HepG2 (cell line): Measurements from ENCODE around the gene CD72. TPM values are rescaled to one million over a fixed set of nuclear protein-coding genes. Genes with fewer than 3 reads are reported as not detected.

Experiments
- AHR ChIP-seq: IDR thresholded peaks from 2 replicates; pipeline ENCODE4 v1.6.1; 2018; ENCODE audit warnings: missing genetic modification reagents, missing compliant biosample characterization
- ARID2 ChIP-seq: sonication (generic); formaldehyde crosslinking; IDR thresholded peaks from 2 replicates; pipeline ENCODE4 v1.8.1; 2022; ENCODE audit warnings: mild to moderate bottlenecking, missing genetic modification reagents, borderline replicate concordance
- EEA1 ChIP-seq: sonication (generic); formaldehyde crosslinking; IDR thresholded peaks from 2 replicates; pipeline ENCODE4 v1.5.1; 2020; ENCODE audit warnings: mild to moderate bottlenecking, missing genetic modification reagents, borderline replicate concordance
- ESRRA ChIP-seq: sonication (generic); formaldehyde crosslinking; IDR thresholded peaks from 2 replicates; pipeline ENCODE4 v1.5.1; 2020; ENCODE audit warnings: mild to moderate bottlenecking, low read depth, missing genetic modification reagents
- MTA1 ChIP-seq: sonication (generic); formaldehyde crosslinking; IDR thresholded peaks from 2 replicates; pipeline ENCODE4 v1.4.0; 2020; ENCODE audit warnings: missing genetic modification reagents, mild to moderate bottlenecking, borderline replicate concordance
- NFKB2 ChIP-seq: sonication (generic); formaldehyde crosslinking; IDR thresholded peaks from 2 replicates; pipeline ENCODE4 v1.4.0; 2020; ENCODE audit warnings: missing genetic modification reagents, borderline replicate concordance
- PHF21A ChIP-seq: sonication (generic); formaldehyde crosslinking; IDR thresholded peaks from 2 replicates; pipeline ENCODE4 v1.5.0; 2020; ENCODE audit warnings: mild to moderate bottlenecking, missing genetic modification reagents
- PLRG1 ChIP-seq: fragments of 450-650 bp; conservative IDR thresholded peaks from 2 replicates; pipeline ENCODE4 v1.6.1; 2016
- POLR2A ChIP-seq, 2 experiments: IDR thresholded peaks; 2 replicates each; pipeline ENCODE4 v1.6.1; 2011; ENCODE audit warnings: low read depth in 2 of 2, low read length in 2 of 2, mild to moderate bottlenecking in 1 of 2, moderate library complexity in 1 of 2; ENCODE audit not compliant: insufficient read depth in 1 of 2
- TBP ChIP-seq: sonication (generic); formaldehyde crosslinking; IDR thresholded peaks from 2 replicates; pipeline ENCODE4 v1.5.0; 2020; ENCODE audit warnings: missing genetic modification reagents
- TGIF2 ChIP-seq: IDR thresholded peaks from 2 replicates; pipeline ENCODE4 v1.6.1; 2016; ENCODE audit warnings: control low read depth, missing compliant biosample characterization
- ZFAT ChIP-seq: sonication (generic); formaldehyde crosslinking; conservative IDR thresholded peaks from 2 replicates; pipeline ENCODE4 v1.8.1; 2023; ENCODE audit warnings: missing genetic modification reagents, inconsistent platforms
- ZFP41 ChIP-seq: sonication (generic); formaldehyde crosslinking; IDR thresholded peaks from 2 replicates; pipeline ENCODE4 v1.4.0; 2020; ENCODE audit warnings: mild to moderate bottlenecking, missing genetic modification reagents, borderline replicate concordance
- ZNF484 ChIP-seq: sonication (generic); formaldehyde crosslinking; IDR thresholded peaks from 2 replicates; pipeline ENCODE4 v1.5.1; 2020; ENCODE audit warnings: mild to moderate bottlenecking, low read depth, missing genetic modification reagents, borderline replicate concordance
- polyA plus RNA-seq, 8 experiments: library from polyadenylated mRNA; depleted of rRNA in 3 of 8; stranded (reverse) in 7 of 8; unstranded in 1 of 8; fragments of >200 nt; fragmentation: Illumina TruSeq in 4 of 8; extraction: Trizol in 4 of 8; gene quantifications; 2 replicates each; pipeline versions ENCODE4 v1.2.1 to v1.2.3, GENCODE V29; 2011 to 2016; ENCODE audit warnings: low read depth in 4 of 8, missing spikeins in 1 of 8, mixed read lengths in 1 of 8; ENCODE audit not compliant: insufficient read depth in 1 of 8
- total RNA-seq, 5 experiments: library from RNA; depleted of rRNA; stranded (reverse); fragments of >200 nt; fragmentation: Illumina TruSeq; extraction: Trizol; gene quantifications; 2 replicates each; pipeline ENCODE4 v1.2.3, GENCODE V29; 2016; ENCODE audit warnings: low read depth in 1 of 5
- TF ChIP-seq, protein P1 (sequence below): sonication (generic); formaldehyde crosslinking; IDR thresholded peaks from 2 replicates; pipeline ENCODE4 v1.5.1; 2020; ENCODE audit warnings: missing genetic modification reagents, mild to moderate bottlenecking, borderline replicate concordance
- TF ChIP-seq, protein P2 (sequence below): sonication (generic); formaldehyde crosslinking; IDR thresholded peaks from 2 replicates; pipeline ENCODE4 v1.4.0; 2020; ENCODE audit warnings: missing genetic modification reagents
- TF ChIP-seq, protein P3 (sequence below): IDR thresholded peaks from 2 replicates; pipeline ENCODE4 v1.6.1; 2012; ENCODE audit warnings: low read depth, low read length, improper control_type of control experiment
- TF ChIP-seq, protein P4 (sequence below): sonication (generic); formaldehyde crosslinking; IDR thresholded peaks from 2 replicates; pipeline ENCODE4 v1.5.1; 2020; ENCODE audit warnings: missing genetic modification reagents, mild to moderate bottlenecking, borderline replicate concordance
- TF ChIP-seq, protein P5 (sequence below): sonication (generic); formaldehyde crosslinking; IDR thresholded peaks from 2 replicates; pipeline ENCODE4 v1.5.0; 2020; ENCODE audit warnings: mild to moderate bottlenecking, missing genetic modification reagents, borderline replicate concordance

Gene CD72
- total and polyA plus RNA-seq, 2 of the 13 experiments (the other 11 are each of a cell fraction or from before 2014, with no cell fraction given), result 0.18 to 1.1 TPM

DNA sequence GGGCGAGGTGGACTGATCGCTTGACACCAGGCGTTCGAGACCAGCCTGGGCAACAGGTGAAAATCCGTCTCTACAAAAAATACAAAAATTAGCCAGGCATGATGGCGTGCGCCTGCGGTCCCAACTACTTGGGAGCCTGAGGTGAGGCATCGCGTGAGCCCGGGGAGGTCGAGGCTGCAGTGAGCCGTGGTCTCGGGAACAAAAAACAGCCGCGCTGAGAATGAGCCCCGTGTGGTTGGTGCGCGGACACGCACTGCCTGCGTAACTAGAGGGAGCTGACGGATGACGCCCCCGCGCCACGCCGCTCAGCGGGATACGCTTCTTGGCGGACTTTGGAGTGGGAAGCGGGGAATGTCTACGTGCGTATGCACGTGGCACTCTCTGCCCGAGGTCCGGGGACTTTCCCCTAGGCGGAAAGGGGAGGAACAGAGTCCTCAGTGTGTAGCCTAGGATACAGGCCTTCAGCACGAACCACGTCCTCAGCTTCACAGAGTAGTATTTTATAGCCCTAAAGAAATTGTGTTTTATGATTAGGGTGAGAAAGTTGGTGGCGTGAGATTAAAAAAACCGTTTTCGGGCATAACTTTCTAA, 39.4 kb upstream of the CD72 start, which contains the start of gene RMRP (continued):
- TF ChIP-seq, protein P1, sequence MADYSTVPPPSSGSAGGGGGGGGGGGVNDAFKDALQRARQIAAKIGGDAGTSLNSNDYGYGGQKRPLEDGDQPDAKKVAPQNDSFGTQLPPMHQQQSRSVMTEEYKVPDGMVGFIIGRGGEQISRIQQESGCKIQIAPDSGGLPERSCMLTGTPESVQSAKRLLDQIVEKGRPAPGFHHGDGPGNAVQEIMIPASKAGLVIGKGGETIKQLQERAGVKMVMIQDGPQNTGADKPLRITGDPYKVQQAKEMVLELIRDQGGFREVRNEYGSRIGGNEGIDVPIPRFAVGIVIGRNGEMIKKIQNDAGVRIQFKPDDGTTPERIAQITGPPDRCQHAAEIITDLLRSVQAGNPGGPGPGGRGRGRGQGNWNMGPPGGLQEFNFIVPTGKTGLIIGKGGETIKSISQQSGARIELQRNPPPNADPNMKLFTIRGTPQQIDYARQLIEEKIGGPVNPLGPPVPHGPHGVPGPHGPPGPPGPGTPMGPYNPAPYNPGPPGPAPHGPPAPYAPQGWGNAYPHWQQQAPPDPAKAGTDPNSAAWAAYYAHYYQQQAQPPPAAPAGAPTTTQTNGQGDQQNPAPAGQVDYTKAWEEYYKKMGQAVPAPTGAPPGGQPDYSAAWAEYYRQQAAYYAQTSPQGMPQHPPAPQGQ (CRISPR knock-in tag), result no peak
- peak; percentile 87; the same call in 1 of the 2 replicates for TF ChIP-seq ZFAT (CRISPR knock-in tag)
- TF ChIP-seq, protein P2, sequence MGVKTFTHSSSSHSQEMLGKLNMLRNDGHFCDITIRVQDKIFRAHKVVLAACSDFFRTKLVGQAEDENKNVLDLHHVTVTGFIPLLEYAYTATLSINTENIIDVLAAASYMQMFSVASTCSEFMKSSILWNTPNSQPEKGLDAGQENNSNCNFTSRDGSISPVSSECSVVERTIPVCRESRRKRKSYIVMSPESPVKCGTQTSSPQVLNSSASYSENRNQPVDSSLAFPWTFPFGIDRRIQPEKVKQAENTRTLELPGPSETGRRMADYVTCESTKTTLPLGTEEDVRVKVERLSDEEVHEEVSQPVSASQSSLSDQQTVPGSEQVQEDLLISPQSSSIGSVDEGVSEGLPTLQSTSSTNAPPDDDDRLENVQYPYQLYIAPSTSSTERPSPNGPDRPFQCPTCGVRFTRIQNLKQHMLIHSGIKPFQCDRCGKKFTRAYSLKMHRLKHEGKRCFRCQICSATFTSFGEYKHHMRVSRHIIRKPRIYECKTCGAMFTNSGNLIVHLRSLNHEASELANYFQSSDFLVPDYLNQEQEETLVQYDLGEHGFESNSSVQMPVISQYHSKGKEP (CRISPR knock-in tag), result no peak
- peak; percentile 87 for TF ChIP-seq ESRRA (CRISPR knock-in tag)
- TF ChIP-seq, protein P3, sequence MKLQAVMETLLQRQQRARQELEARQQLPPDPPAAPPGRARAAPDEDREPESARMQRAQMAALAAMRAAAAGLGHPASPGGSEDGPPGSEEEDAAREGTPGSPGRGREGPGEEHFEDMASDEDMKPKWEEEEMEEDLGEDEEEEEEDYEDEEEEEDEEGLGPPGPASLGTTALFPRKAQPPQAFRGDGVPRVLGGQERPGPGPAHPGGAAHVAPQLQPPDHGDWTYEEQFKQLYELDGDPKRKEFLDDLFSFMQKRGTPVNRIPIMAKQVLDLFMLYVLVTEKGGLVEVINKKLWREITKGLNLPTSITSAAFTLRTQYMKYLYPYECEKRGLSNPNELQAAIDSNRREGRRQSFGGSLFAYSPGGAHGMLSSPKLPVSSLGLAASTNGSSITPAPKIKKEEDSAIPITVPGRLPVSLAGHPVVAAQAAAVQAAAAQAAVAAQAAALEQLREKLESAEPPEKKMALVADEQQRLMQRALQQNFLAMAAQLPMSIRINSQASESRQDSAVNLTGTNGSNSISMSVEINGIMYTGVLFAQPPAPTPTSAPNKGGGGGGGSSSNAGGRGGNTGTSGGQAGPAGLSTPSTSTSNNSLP, result no peak
- peak; percentile 78 for TF ChIP-seq TGIF2
- peak; percentile 94 for TF ChIP-seq PHF21A (CRISPR knock-in tag)
- TF ChIP-seq ARID2 (CRISPR knock-in tag), result peak; percentile 81; the same call in 1 of the 2 replicates
- TF ChIP-seq NFKB2 (CRISPR knock-in tag), result peak; percentile 96
- TF ChIP-seq, protein P4, sequence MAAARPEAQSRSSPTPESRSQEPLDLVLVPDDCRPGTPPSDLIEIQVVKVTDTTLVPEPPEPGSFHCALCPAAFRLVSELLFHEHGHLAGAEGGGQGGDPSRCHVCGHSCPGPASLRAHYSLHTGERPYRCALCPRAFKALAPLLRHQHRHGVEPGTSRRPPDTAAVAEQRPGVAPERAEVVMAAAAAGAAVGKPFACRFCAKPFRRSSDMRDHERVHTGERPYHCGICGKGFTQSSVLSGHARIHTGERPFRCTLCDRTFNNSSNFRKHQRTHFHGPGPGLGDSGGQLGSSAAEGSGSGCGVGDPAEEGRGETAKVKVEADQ (CRISPR knock-in tag), result peak; percentile 53; the same call in 1 of the 2 replicates
- peak; percentile 16; the same call in 1 of the 2 replicates for TF ChIP-seq EEA1 (CRISPR knock-in tag)
- peak; percentile 94 for TF ChIP-seq AHR (CRISPR knock-in tag)
- TF ChIP-seq, protein P5, sequence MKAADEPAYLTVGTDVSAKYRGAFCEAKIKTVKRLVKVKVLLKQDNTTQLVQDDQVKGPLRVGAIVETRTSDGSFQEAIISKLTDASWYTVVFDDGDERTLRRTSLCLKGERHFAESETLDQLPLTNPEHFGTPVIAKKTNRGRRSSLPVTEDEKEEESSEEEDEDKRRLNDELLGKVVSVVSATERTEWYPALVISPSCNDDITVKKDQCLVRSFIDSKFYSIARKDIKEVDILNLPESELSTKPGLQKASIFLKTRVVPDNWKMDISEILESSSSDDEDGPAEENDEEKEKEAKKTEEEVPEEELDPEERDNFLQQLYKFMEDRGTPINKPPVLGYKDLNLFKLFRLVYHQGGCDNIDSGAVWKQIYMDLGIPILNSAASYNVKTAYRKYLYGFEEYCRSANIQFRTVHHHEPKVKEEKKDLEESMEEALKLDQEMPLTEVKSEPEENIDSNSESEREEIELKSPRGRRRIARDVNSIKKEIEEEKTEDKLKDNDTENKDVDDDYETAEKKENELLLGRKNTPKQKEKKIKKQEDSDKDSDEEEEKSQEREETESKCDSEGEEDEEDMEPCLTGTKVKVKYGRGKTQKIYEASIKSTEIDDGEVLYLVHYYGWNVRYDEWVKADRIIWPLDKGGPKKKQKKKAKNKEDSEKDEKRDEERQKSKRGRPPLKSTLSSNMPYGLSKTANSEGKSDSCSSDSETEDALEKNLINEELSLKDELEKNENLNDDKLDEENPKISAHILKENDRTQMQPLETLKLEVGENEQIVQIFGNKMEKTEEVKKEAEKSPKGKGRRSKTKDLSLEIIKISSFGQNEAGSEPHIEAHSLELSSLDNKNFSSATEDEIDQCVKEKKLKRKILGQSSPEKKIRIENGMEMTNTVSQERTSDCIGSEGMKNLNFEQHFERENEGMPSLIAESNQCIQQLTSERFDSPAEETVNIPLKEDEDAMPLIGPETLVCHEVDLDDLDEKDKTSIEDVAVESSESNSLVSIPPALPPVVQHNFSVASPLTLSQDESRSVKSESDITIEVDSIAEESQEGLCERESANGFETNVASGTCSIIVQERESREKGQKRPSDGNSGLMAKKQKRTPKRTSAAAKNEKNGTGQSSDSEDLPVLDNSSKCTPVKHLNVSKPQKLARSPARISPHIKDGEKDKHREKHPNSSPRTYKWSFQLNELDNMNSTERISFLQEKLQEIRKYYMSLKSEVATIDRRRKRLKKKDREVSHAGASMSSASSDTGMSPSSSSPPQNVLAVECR (CRISPR knock-in tag), result peak; percentile 86; the same call in 1 of the 2 replicates
- TF ChIP-seq TBP (CRISPR knock-in tag), result peak; percentile 49; the same call in 1 of the 2 replicates
- TF ChIP-seq ZNF484 (CRISPR knock-in tag), result 0 out of 2 replicates have a peak, but pooled peaks have one; percentile 39
- peak; percentile 61; the same call in 1 of the 2 replicates for TF ChIP-seq ZFP41 (CRISPR knock-in tag)
- TF ChIP-seq PLRG1, result no peak
- TF ChIP-seq POLR2A (IDR thresholded peaks at IDR 0.05; ENCODE audit: insufficient read depth in 1 of 2, low read depth in 2 of 2, low read length in 2 of 2), result peak in 1 of 2 experiments; percentile 74; a peak in 1 of 4 replicates
- TF ChIP-seq MTA1 (CRISPR knock-in tag), result peak; percentile 94
